ENCODE measurements around the gene KCNC1.

DNA sequence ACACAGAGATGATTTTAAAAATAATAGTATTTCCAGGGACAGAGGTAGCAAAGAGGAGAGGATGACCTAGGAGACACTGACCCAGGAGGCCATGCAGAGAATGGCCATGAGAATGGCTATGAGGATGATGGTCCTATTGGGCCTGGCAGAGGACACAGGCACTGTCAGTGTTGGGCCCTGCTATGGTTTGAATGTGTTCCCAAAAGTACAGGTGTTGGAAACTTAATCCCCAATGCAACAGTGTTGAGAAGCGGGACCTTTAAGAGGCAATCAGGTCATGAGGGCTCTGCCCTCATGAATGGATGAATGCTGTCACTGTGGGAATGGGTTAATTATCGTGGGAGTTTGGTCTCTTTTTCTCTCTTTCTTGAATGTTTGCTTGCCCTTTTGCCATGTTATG lies 61.6 kb downstream of the KCNC1 start:
- TF ChIP-seq, protein P1, sequence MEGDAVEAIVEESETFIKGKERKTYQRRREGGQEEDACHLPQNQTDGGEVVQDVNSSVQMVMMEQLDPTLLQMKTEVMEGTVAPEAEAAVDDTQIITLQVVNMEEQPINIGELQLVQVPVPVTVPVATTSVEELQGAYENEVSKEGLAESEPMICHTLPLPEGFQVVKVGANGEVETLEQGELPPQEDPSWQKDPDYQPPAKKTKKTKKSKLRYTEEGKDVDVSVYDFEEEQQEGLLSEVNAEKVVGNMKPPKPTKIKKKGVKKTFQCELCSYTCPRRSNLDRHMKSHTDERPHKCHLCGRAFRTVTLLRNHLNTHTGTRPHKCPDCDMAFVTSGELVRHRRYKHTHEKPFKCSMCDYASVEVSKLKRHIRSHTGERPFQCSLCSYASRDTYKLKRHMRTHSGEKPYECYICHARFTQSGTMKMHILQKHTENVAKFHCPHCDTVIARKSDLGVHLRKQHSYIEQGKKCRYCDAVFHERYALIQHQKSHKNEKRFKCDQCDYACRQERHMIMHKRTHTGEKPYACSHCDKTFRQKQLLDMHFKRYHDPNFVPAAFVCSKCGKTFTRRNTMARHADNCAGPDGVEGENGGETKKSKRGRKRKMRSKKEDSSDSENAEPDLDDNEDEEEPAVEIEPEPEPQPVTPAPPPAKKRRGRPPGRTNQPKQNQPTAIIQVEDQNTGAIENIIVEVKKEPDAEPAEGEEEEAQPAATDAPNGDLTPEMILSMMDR (IDR thresholded peaks at IDR 0.05; ENCODE audit: low read depth, low read length): no peak
- no peak for TF ChIP-seq EZH2phosphoT487 (IDR thresholded peaks at IDR 0.05; ENCODE audit: low read depth)
